Stomach (tissue), 19 donors: ENCODE data around the gene NBPF20. TPM values are rescaled to one million over a fixed set of nuclear protein-coding genes. Genes with fewer than 3 reads are reported as not detected.
"Not testable (repeated sequence)": the region's sequence is repeated elsewhere in the genome, so short reads cannot be mapped to it uniquely, and the experiment has no call there.

Experiments used
- DNase-seq, 2 donors: peaks; one replicate each; pipeline versions ENCODE4 v3.0.0 to v3.0.0-alpha.2; 2013 to 2019
- H3K27ac ChIP-seq, 5 donors: fragments of 200-600 bp in 4 of 5; sonication (generic) in 4 of 5; one replicate each; pipeline ENCODE4 v1.5.1; 2013 to 2019; ENCODE audit warnings: mild to moderate bottlenecking in 1 of 5, moderate library complexity in 1 of 5
- H3K27me3 ChIP-seq, 3 donors: fragments of 200-600 bp; sonication (generic); one replicate each; pipeline ENCODE4 v1.5.1; 2017 to 2019; ENCODE audit warnings: mixed run types in 1 of 3
- H3K36me3 ChIP-seq, 4 donors: fragments of 200-600 bp; sonication (generic); 1 replicate in 3 of 4; 2 replicates in 1 of 4; pipeline ENCODE4 v1.5.1; 2016 to 2019
- H3K4me1 ChIP-seq, 4 donors: fragments of 200-600 bp; sonication (generic); one replicate each; pipeline ENCODE4 v1.5.1; 2016 to 2019
- H3K4me3 ChIP-seq, 4 donors: fragments of 200-600 bp; sonication (generic) in 3 of 4; one replicate each; pipeline ENCODE4 v1.5.1; 2016 to 2019; ENCODE audit warnings: mild to moderate bottlenecking in 1 of 4
- H3K9me3 ChIP-seq, 4 donors: fragments of 200-600 bp; sonication (generic); one replicate each; pipeline ENCODE4 v1.5.1; 2016 to 2019
- EP300 ChIP-seq: sonication (generic); formaldehyde crosslinking; IDR thresholded peaks from one replicate; pipeline ENCODE4 v1.6.1; 2017; ENCODE audit warnings: antibody characterized with exemption
- POLR2A ChIP-seq, 4 donors: fragments of 450-650 bp; IDR thresholded peaks; one replicate each; pipeline ENCODE4 v1.6.1; 2016; ENCODE audit warnings: antibody characterized with exemption in 4 of 4, control low read depth in 2 of 4, mild to moderate bottlenecking in 1 of 4, moderate library complexity in 1 of 4
- POLR2AphosphoS5 ChIP-seq, 3 donors: sonication (generic); formaldehyde crosslinking; IDR thresholded peaks; one replicate each; pipeline ENCODE4 v1.6.1; 2016; ENCODE audit warnings: antibody characterized with exemption in 3 of 3
- WGBS, 5 donors: extraction: QIAGEN DNeasy Blood & Tissue Kit in 3 of 5; methylation state at CpG; one replicate each; pipeline versions ENCODE4 v1.1.5 to v1.1.7; 2013 to 2018; 5-methylcytosine and 5-hydroxymethylcytosine counted together
- intact Hi-C: fragments of 100-400 bp; cut with DNase I; formaldehyde crosslinking; loops from one replicate; pipeline ENCODE4 v1.15.1; 2023; ENCODE audit warnings: low total_unique reads
- long read RNA-seq, 10 donors: transcript quantifications; one replicate each; lab custom pipeline, GENCODE V29; 2026
- polyA plus RNA-seq, 3 donors: library from polyadenylated mRNA; stranded (reverse); fragments of 200-250 nt; gene quantifications; one replicate each; pipeline ENCODE4 v1.2.3, GENCODE V29; 2013
- total RNA-seq, 5 donors: library from RNA; depleted of rRNA; stranded (reverse); fragments of >200 nt; gene quantifications; one replicate each; pipeline versions ENCODE4 v1.1.0 to v1.2.3, GENCODE V29; 2014 to 2016
- TF ChIP-seq, protein P1 (sequence below), 7 experiments: fragments of 450-650 bp in 4 of 7; fragments of 200-600 bp in 3 of 7; sonication (generic) in 3 of 7; IDR thresholded peaks; one replicate each; pipeline ENCODE4 v1.5.1; 2016 to 2019; ENCODE audit warnings: antibody characterized with exemption in 7 of 7, control low read depth in 2 of 7, mild to moderate bottlenecking in 1 of 7
- donor health status: healthy with polysubstance abuse.
- donor health status: Bipolar disorder and iron deficiency.
- donor health status: healthy.

NBPF20 gene, protein sequence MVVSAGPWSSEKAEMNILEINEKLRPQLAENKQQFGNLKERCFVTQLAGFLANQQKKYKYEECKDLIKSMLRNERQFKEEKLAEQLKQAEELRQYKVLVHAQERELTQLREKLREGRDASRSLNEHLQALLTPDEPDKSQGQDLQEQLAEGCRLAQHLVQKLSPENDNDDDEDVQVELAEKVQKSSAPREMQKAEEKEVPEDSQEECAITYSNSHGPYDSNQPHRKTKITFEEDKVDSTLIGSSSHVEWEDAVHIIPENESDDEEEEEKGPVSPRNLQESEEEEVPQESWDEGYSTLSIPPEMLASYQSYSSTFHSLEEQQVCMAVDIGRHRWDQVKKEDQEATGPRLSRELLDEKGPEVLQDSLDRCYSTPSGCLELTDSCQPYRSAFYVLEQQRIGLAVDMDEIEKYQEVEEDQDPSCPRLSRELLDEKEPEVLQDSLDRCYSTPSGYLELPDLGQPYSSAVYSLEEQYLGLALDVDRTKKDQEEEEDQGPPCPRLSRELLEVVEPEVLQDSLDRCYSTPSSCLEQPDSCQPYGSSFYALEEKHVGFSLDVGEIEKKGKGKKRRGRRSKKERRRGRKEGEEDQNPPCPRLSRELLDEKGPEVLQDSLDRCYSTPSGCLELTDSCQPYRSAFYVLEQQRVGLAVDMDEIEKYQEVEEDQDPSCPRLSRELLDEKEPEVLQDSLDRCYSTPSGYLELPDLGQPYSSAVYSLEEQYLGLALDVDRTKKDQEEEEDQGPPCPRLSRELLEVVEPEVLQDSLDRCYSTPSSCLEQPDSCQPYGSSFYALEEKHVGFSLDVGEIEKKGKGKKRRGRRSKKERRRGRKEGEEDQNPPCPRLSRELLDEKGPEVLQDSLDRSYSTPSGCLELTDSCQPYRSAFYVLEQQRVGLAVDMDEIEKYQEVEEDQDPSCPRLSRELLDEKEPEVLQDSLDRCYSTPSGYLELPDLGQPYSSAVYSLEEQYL (N-terminal part only)
- total RNA-seq: 10 to 100 TPM in 1 of 5 donors, 1 to 10 TPM in 4; 1.4 to 12.1 (median 2.3) TPM
- polyA plus RNA-seq: 1 to 10 TPM in 1 of 3 donors, under 1 TPM in 2; 0.45 to 1.1 (median 0.92) TPM
- long read RNA-seq, donor 1: 0 reads
- long read RNA-seq, donor 2: 0 reads
- long read RNA-seq, donor 3: 0 reads
- long read RNA-seq, donor 4: 0 reads
- long read RNA-seq, donor 5: 0 reads
- long read RNA-seq, donor 6: 0 reads
- long read RNA-seq, donor 7: 0 reads
- long read RNA-seq, donor 8: 0 reads
- long read RNA-seq, donor 9: 0 reads
- long read RNA-seq, donor 10: 0 reads

DNA sequence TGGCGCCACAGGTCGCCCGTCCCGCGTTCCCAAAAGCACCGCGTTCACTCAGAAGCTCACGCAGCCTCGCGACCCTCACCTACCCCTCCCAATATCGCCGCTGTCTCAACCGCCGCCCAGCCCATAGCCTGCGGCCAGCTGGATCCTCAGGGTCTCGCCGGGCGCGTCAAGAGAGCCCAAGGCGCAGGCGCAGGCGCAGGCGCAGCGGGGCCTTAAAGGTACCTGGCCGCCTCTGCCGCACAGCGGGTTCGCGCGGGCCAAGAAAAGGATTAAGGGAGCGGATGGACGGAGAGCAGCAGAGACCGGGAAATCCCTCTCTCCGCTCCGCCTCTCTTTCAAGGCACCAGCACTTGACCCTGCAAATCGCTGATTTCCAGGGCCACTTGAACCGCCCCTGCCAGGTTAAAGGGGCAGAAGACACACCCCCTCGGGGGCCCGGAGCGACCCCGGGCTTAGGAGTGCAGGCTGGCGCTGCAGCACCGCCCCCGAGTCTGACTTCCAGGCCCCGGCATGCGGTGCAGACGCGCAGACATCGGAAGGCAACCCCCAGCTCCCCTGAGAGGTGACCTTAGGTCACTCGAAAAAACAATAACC lies at the start of gene NBPF20:
NBPF20 (minus strand) TSS at position 168 of the 594 bp plus-strand sequence. CDS start 20,331 bp downstream, outside the sequence.
- H3K27ac ChIP-seq: peak within 1 kb of the TSS in 4 of 5 donors; percentile 24 to 78 (median 72)
- peak; percentile 87 to 93 for DNase-seq
- 0 to 1% (median 1%) methylated on average over 15 to 50 of the region's 50 CpGs for WGBS, 5 donors
- TF ChIP-seq, protein P1, sequence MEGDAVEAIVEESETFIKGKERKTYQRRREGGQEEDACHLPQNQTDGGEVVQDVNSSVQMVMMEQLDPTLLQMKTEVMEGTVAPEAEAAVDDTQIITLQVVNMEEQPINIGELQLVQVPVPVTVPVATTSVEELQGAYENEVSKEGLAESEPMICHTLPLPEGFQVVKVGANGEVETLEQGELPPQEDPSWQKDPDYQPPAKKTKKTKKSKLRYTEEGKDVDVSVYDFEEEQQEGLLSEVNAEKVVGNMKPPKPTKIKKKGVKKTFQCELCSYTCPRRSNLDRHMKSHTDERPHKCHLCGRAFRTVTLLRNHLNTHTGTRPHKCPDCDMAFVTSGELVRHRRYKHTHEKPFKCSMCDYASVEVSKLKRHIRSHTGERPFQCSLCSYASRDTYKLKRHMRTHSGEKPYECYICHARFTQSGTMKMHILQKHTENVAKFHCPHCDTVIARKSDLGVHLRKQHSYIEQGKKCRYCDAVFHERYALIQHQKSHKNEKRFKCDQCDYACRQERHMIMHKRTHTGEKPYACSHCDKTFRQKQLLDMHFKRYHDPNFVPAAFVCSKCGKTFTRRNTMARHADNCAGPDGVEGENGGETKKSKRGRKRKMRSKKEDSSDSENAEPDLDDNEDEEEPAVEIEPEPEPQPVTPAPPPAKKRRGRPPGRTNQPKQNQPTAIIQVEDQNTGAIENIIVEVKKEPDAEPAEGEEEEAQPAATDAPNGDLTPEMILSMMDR (IDR thresholded peaks at IDR 0.05): no peak
- no peak for TF ChIP-seq POLR2A (IDR thresholded peaks at IDR 0.05)
- no peak for TF ChIP-seq EP300
- TF ChIP-seq POLR2AphosphoS5 (IDR thresholded peaks at IDR 0.05): peak; percentile 12 to 80 (median 55)
- peaks cover 4 to 14% (median 13%) of the 10 kb centered on the region in 4 donors for H3K4me1 ChIP-seq
- H3K9me3 ChIP-seq: peaks cover 0 to 16% (median 13%) of the 10 kb centered on the region in 4 donors
- H3K36me3 ChIP-seq: no peaks in the 10 kb centered on the region
- intact Hi-C loops: no loop called here
- peaks cover 0 to 41% (median 26%) of the 10 kb centered on the region in 3 donors for H3K27me3 ChIP-seq
- H3K4me3 ChIP-seq: peak within 1 kb of the TSS; percentile 58 to 74 (median 70)

DNA sequence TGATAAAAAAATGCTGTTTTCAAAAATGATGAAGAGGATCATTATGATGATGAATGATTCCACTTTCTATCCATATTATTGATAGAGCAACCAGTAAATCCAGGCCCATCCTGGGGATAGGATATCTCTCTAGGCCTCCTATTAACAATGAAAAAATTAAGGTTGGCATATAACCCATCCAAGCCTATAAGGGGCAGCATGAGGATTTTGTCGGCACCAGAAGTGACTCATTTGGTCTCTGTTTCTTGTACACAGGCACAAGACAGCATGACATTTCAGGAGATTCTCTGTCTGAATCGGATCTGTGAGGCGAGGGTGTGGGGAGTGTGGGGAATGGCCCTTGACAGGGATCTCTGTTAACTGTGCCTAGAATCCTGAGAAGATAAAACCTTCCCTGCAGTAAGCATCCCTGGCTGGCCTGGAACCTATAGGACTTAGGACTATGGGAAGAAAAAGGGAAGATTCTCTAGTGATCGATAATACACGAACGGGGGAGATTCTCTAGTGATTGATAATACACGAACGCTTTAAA lies 49.5 kb upstream of the NBPF20 start:
- peaks cover 0 to 11% (median 5%) of the 10 kb centered on the region in 4 donors for H3K4me1 ChIP-seq
- 24 to 75% (median 37%) methylated on average over 2 to 7 of the region's 8 CpGs for WGBS, 5 donors
- DNase-seq, H3K36me3 ChIP-seq, H3K27ac ChIP-seq, H3K4me3 ChIP-seq, H3K9me3 ChIP-seq, intact Hi-C loops: not testable (repeated sequence)
- H3K27me3 ChIP-seq: peaks cover 0 to 23% (median 8%) of the 10 kb centered on the region in 3 donors

DNA sequence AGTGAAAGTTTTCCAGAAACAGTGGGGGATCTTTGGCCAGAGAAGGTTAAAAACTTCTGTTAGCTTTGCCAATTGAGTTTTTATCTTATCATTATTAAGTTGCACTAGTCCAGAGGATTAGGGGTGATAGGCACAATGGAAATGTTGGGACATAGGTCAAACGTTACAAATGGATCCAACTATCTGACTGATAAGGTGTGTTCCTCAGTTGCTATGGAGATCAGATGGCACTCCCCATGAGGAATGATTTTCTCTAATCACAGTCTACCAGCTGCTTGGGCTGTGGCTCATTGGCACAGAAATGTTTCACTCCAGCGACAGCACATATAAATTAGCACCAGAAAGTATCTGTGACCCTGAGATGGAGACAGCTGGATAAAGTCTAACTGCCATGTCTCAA lies 47.3 kb upstream of the NBPF20 start:
- H3K27me3 ChIP-seq: peaks cover 0 to 23% (median 8%) of the 10 kb centered on the region in 3 donors
- H3K27ac ChIP-seq, H3K4me3 ChIP-seq, H3K36me3 ChIP-seq, H3K9me3 ChIP-seq, DNase-seq, intact Hi-C loops: not testable (repeated sequence)
- WGBS, 5 donors: 56 to 77% (median 60%) methylated on average over 1 of the region's 2 CpGs; no CpG with 5 or more reads in 1 of the 5 donors
- peaks cover 0 to 11% (median 5%) of the 10 kb centered on the region in 4 donors for H3K4me1 ChIP-seq

DNA sequence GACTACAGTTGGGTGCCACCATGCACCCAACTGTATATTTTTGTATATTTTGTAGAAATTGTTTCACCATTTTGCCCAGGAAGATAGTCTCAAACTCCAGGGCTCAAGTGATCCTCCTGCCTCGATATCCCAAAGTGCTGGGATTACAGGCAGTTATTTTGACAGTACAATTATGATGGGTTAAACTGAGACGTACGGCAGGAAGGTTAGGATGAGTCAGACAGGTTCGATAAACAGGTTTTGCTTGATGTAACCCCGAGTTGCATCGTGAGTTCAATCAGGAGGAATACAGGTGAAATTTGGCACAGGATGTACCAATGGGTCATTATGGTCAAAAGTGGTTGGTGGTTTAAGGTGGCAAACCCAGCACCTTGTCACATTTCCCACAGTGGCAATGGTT lies 46.0 kb upstream of the NBPF20 start:
- intact Hi-C loops, H3K27ac ChIP-seq, H3K36me3 ChIP-seq, H3K4me3 ChIP-seq, H3K9me3 ChIP-seq, DNase-seq: not testable (repeated sequence)
- H3K27me3 ChIP-seq: peaks cover 0 to 23% (median 8%) of the 10 kb centered on the region in 3 donors
- 58 to 86% (median 78%) methylated on average over 4 to 6 of the region's 6 CpGs for WGBS, 5 donors
- peaks cover 0 to 11% (median 5%) of the 10 kb centered on the region in 4 donors for H3K4me1 ChIP-seq

DNA sequence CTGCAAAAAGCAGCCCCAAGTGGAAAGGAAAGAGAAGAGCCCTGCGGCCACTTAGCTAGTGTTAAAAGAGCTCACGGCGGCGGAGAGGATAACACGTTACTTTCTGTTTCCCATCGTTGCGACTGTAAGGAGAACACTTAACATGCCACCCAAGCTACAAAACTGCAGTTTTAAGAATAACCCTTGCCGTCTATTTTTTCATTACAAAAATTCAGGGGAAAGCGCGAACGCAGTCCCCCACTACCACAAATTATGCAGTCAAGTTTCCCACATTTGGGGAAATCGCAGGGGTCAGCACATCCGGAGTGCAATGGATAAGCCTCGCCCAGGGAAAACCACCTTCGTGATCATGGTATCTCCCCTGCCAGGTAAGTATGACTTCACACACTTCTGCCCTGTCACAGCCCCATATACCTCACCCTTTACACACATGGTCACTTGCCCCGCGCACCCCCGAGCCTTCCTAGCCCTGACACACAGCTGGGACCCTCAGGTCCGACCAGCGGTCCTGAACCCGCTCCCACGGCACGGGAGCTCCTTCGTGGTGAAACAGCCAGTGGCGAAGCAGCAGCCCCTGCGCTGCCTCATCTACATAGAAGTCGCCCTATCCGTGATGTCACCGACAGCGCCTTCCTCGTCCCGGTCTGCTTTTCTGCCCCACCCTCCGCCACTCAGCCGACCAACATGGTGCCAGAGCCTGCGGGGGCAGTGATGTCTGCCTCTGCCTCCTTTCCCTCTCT lies 40.2 kb upstream of the NBPF20 start:
- 0 to 1% (median 0%) methylated on average over 15 to 18 of the region's 35 CpGs for whole genome bisulfite sequencing, 5 donors
- Histone ChIP-seq H3K27ac (peak overlapping the region in 4 of 5 donors; percentile 25 to 71 (median 48)), H3K4me3 (peak overlapping the region; percentile 36 to 56 (median 46)), H3K27me3 (peaks cover 0 to 31% (median 3%) of the 10 kb centered on the region in 3 donors)
- H3K4me1 ChIP-seq, H3K9me3 ChIP-seq, intact Hi-C loops, H3K36me3 ChIP-seq: not testable (repeated sequence)
- peak; percentile 71 to 80 for DNase-seq
- TF ChIP-seq POLR2AphosphoS5 (IDR thresholded peaks at IDR 0.05): peak in 2 of 3 donors; percentile 90 to 91
- peak in 1 of 4 donors; percentile 85 for TF ChIP-seq POLR2A (IDR thresholded peaks at IDR 0.05)

DNA sequence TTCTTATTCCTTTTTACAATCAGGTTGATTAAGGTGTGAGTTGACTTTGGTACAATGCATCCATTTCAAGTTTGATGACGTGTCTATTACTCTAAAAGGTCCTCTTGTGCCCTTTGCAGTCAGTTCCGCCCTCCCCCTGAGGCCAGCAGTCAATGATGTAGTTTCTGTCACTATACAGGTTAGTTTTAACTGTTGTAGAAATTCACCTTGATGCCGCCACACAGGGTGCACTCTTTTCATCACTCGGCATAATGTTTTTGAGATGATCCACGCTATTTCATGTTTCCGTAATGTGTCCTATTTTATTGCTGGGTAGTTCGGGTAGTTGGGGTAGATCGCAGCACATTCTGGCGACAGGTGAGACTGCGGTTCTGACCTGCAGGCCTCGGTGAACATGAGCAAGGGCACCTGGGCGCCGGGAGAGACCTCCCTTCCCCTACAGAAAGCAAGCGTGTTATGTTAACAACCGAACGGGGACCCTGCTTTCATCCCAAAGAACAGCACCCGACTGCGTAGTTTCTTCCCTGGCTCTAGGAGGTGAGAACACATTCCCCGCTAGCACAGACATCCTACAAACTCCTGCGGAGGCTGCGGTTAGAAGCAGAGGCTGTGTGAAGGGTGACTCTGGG lies 39.4 kb upstream of the NBPF20 start:
- H3K4me3 ChIP-seq: peak overlapping the region; percentile 36 to 56 (median 46)
- DNase-seq, H3K4me1 ChIP-seq, H3K9me3 ChIP-seq, intact Hi-C loops, H3K36me3 ChIP-seq: not testable (repeated sequence)
- H3K27me3 ChIP-seq: peaks cover 0 to 38% (median 3%) of the 10 kb centered on the region in 3 donors
- peak overlapping the region in 1 of 5 donors; percentile 71 for H3K27ac ChIP-seq
- 7 to 23% (median 15%) methylated on average over 5 to 8 of the region's 21 CpGs for WGBS, 5 donors

DNA sequence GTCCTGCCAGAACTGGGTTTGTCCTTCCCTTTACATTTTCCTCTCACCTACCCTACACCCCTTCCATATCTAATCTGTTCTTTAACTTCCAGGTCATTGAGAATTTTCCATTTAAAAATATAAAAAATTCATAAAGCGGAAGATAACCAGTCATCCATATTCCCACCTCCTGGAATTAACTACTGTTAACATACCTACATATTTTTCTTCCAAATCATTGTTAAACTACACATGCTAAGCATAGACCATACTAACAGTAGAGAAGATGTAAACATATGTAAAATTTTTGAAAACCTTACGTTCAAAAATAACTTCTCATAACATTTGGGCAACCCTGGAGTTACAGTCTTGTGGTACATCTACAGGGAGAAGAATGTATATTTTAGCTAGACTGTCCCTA lies 38.6 kb upstream of the NBPF20 start:
- H3K9me3 ChIP-seq, H3K27ac ChIP-seq, H3K4me3 ChIP-seq, DNase-seq, intact Hi-C loops, H3K4me1 ChIP-seq, H3K36me3 ChIP-seq: not testable (repeated sequence)
- H3K27me3 ChIP-seq: peaks cover 0 to 38% (median 3%) of the 10 kb centered on the region in 3 donors
- WGBS, 5 donors: 87 to 97% (median 90%) methylated on average over 2 of the region's 2 CpGs

DNA sequence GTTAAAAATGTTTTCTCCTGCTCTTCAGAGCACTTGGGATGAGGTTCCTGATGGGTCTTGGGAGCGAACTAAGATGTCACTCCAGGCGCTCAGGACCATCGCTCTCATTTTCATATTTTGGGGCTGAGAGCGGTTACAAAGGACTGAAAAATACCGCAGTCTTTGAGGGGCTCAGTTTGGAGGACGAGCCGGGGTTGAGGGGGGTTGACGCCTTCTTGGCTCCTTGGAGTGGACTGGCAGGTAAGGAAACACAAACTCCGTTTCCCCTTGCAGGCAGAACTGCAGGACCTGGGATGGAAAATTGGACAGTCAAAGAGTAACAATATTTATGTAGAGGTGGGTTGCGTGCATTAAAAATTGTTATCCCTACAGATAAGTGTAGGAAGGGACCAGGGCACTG lies 35.3 kb upstream of the NBPF20 start:
- H3K4me1 ChIP-seq, H3K36me3 ChIP-seq, H3K4me3 ChIP-seq, H3K9me3 ChIP-seq, H3K27ac ChIP-seq, intact Hi-C loops, DNase-seq: not testable (repeated sequence)
- WGBS, 5 donors: 47 to 62% (median 53%) methylated on average over 6 to 10 of the region's 10 CpGs
- peaks cover 0 to 36% (median 3%) of the 10 kb centered on the region in 3 donors for H3K27me3 ChIP-seq
